HCT116 (cell line): ENCODE measurements around the gene PLCH2.

ENCODE experiments used
- CEBPB ChIP-seq: IDR thresholded peaks from 2 replicates; pipeline ENCODE4 v1.6.1; 2012; ENCODE audit warnings: low read depth
- CTCF ChIP-seq, 3 experiments: fragments of 200-600 bp in 1 of 3; sonication (generic) in 1 of 3; IDR thresholded peaks in 2 of 3; conservative IDR thresholded peaks in 1 of 3; 2 replicates each; pipeline ENCODE4 v1.5.1; 2012 to 2017; ENCODE audit warnings: low read depth in 2 of 3, low read length in 2 of 3, antibody characterized with exemption in 1 of 3, borderline replicate concordance in 1 of 3, control low read depth in 1 of 3, mild to moderate bottlenecking in 1 of 3, mixed read lengths in 1 of 3, mixed run types in 1 of 3, moderate library complexity in 1 of 3; ENCODE audit not compliant: insufficient read depth in 1 of 3
- EGR1 ChIP-seq: IDR thresholded peaks from 2 replicates; pipeline ENCODE4 v1.6.1; 2012; ENCODE audit warnings: low read depth
- ELF1 ChIP-seq: IDR thresholded peaks from 2 replicates; pipeline ENCODE4 v1.6.1; 2012; ENCODE audit warnings: low read depth, borderline replicate concordance
- EZH2 ChIP-seq: fragments of 200-600 bp; sonication (generic); IDR thresholded peaks from 2 replicates; pipeline ENCODE4 v1.6.1; 2017; ENCODE audit warnings: antibody characterized with exemption, mixed run types
- FOSL1 ChIP-seq: IDR thresholded peaks from 2 replicates; pipeline ENCODE4 v1.6.1; 2012; ENCODE audit warnings: low read depth
- JUND ChIP-seq: IDR thresholded peaks from 2 replicates; pipeline ENCODE4 v1.6.1; 2012
- POLR2A ChIP-seq: IDR thresholded peaks from 2 replicates; pipeline ENCODE4 v1.7.0; 2011; ENCODE audit warnings: borderline replicate concordance; ENCODE audit not compliant: insufficient read depth, insufficient read length; ENCODE audit errors: extremely low read depth
- POLR2AphosphoS5 ChIP-seq: IDR thresholded peaks from 2 replicates; pipeline ENCODE4 v1.6.1; 2011; ENCODE audit warnings: mild to moderate bottlenecking, low read depth, low read length, moderate library complexity
- REST ChIP-seq: IDR thresholded peaks from 2 replicates; pipeline ENCODE4 v1.6.1; 2012; ENCODE audit warnings: low read depth
- SP1 ChIP-seq: IDR thresholded peaks from 2 replicates; pipeline ENCODE4 v1.6.1; 2012; ENCODE audit warnings: low read depth
- TCF7L2 ChIP-seq: IDR thresholded peaks from 2 replicates; pipeline ENCODE4 v1.7.0; 2011; ENCODE audit warnings: borderline replicate concordance, inconsistent platforms; ENCODE audit not compliant: insufficient read depth, insufficient read length; ENCODE audit errors: extremely low read depth
- ZNF274 ChIP-seq: fragments of 200-500 bp; sonication (Bioruptor generic); IDR thresholded peaks from 2 replicates; pipeline ENCODE4 v1.6.1; 2014; ENCODE audit warnings: mild to moderate bottlenecking, low read depth, low read length, inconsistent platforms

DNA sequence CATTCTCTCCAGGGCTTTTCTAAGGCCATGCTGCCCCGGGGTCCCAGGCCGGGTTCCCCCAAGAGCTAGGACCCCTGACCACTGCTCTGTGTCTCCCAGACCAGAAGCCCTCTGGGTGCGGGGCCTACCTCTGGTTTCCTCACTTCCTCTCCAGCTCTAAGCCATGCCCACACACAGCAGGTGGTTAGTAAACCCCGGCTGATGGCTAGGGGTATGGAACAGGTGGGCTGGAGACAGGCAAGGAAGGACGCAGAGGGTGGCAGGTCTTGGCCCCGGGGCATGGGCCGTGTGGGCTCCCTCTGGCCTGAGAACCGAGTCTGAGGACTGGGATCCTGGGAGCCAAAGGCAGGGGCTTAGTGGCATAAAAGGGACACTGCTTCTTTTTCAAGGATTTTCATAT is 15.9 kb upstream of the PLCH2 start:
- TF ChIP-seq CTCF (IDR thresholded peaks at IDR 0.05 in 2 of 3, conservative IDR thresholded peaks at IDR 0.05 in 1 of 3; ENCODE audit: borderline replicate concordance in 1 of 3, insufficient read depth in 1 of 3, low read depth in 2 of 3, low read length in 2 of 3) (no peak), ELF1 (no peak), SP1 (no peak), REST (no peak), POLR2A (no peak), JUND (no peak), TCF7L2 (no peak), EZH2 (no peak), POLR2AphosphoS5 (no peak), ZNF274 (no peak), CEBPB (no peak), FOSL1 (no peak), EGR1 (no peak)
